Measurements from ENCODE around the gene S100A3.
"Not testable (repeated sequence)": the region's sequence is repeated elsewhere in the genome, so short reads cannot be mapped to it uniquely, and the experiment has no call there.

The S100A3 gene

GRCh38 chr1:153566414-153567371 lies 17.6 kb upstream of the S100A3 start:
- DNase-seq (ENCODE audit: low spot score) = no peak
- TF ChIP-seq CTCF (IDR thresholded peaks at IDR 0.05; ENCODE audit: extremely low read depth, missing control alignments) = no peak

GRCh38 chr1:153565529-153566374 lies 16.7 kb upstream of the S100A3 start, which contains the start of gene S100A2:
S100A2 (minus strand) TSS chr1:153565844; CDS start chr1:153563877, 1,967 bp downstream.
- DNase-seq (ENCODE audit: low spot score) = no peak
- no peak for TF ChIP-seq CTCF (IDR thresholded peaks at IDR 0.05; ENCODE audit: extremely low read depth, missing control alignments)

- DNase-seq (ENCODE audit: low spot score) = no peak
- no peak for TF ChIP-seq CTCF (IDR thresholded peaks at IDR 0.05; ENCODE audit: extremely low read depth, missing control alignments)
Measured at GRCh38 chr1:153563991-153564390, 14.9 kb upstream of the S100A3 start.

GRCh38 chr1:153563483-153563901 lies 14.4 kb upstream of the S100A3 start:
- no peak for TF ChIP-seq CTCF (IDR thresholded peaks at IDR 0.05; ENCODE audit: extremely low read depth, missing control alignments)

GRCh38 chr1:153562021-153562420 lies 13.0 kb upstream of the S100A3 start:
- DNase-seq (ENCODE audit: low spot score) = not testable (repeated sequence)

More at GRCh38 chr1:153563483-153563901, 14.4 kb upstream of the S100A3 start:
- DNase-seq (ENCODE audit: low spot score) = no peak

- no peak for TF ChIP-seq CTCF (IDR thresholded peaks at IDR 0.05; ENCODE audit: extremely low read depth, missing control alignments)
- DNase-seq (ENCODE audit: low spot score) = no peak
Measured at GRCh38 chr1:153561466-153561985, 12.5 kb upstream of the S100A3 start.

GRCh38 chr1:153560771-153561465 lies 11.9 kb upstream of the S100A3 start:
- no peak for TF ChIP-seq CTCF (IDR thresholded peaks at IDR 0.05; ENCODE audit: extremely low read depth, missing control alignments)
- no peak for DNase-seq (ENCODE audit: low spot score)
